WI38 (cell line): ENCODE measurements around the gene NEDD9.

ENCODE experiments used
- H3K4me3 ChIP-seq: 2 replicates; pipeline ENCODE4 v1.5.1; 2011; ENCODE audit warnings: low read depth, mild to moderate bottlenecking, control low read depth, low read length
- CTCF ChIP-seq: IDR thresholded peaks from 2 replicates; pipeline ENCODE4 v1.5.1; 2012; ENCODE audit warnings: low read depth, mild to moderate bottlenecking, control low read depth, low read length

NEDD9 gene

GRCh38 chr6:11270030-11271027 is 37.9 kb upstream of the NEDD9 start:
- H3K4me3 ChIP-seq = no peak overlapping the region
- no peak for TF ChIP-seq CTCF

GRCh38 chr6:11268978-11269377 is 36.5 kb upstream of the NEDD9 start:
- no peak for TF ChIP-seq CTCF
- no peak overlapping the region for H3K4me3 ChIP-seq

- H3K4me3 ChIP-seq = no peak overlapping the region
- no peak for TF ChIP-seq CTCF
Measured at GRCh38 chr6:11266926-11267325, 34.5 kb upstream of the NEDD9 start.

GRCh38 chr6:11265932-11266331 is 33.5 kb upstream of the NEDD9 start:
- TF ChIP-seq CTCF = no peak
- H3K4me3 ChIP-seq = no peak overlapping the region

- no peak overlapping the region for H3K4me3 ChIP-seq
- TF ChIP-seq CTCF = no peak
Measured at GRCh38 chr6:11264100-11264499, 31.6 kb upstream of the NEDD9 start.

- TF ChIP-seq CTCF = no peak
- H3K4me3 ChIP-seq = 0 out of 2 replicates have a peak overlapping the region, but pooled peaks have one; percentile 5
Measured at GRCh38 chr6:11263291-11263775, 30.9 kb upstream of the NEDD9 start.

GRCh38 chr6:11262242-11262641 is 29.8 kb upstream of the NEDD9 start:
- H3K4me3 ChIP-seq = no peak overlapping the region
- TF ChIP-seq CTCF = no peak
